WTC11 (cell line): ENCODE data around the gene LCE1E. TPM values are rescaled to one million over a fixed set of nuclear protein-coding genes. Genes with fewer than 3 reads are reported as not detected.

Experiments
- ATAC-seq: fragments of 200-7000 bp; cut with Tn5 transposase; 2 replicates; pipeline ENCODE4 v1.10.0; 2021; ENCODE audit warnings: mild to moderate bottlenecking, moderate library complexity
- CTCF ChIA-PET: fragments of 300-600 bp; sonication (Branson Sonifier 250); formaldehyde crosslinking; loops from one replicate; lab custom pipeline; 2021; ENCODE audit warnings: antibody characterized with exemption; lab: Charles Lee
- POLR2A ChIA-PET: fragments of 350-600 bp; sonication (Branson Sonifier 250); formaldehyde crosslinking; loops from one replicate; lab custom pipeline; 2021; ENCODE audit warnings: antibody characterized with exemption; lab: Charles Lee
- DNase-seq: peaks from one replicate; pipeline ENCODE4 v3.0.0; 2021; ENCODE audit warnings: low spot score
- H3K27ac Mint-ChIP-seq: 2 replicates; pipeline ENCODE4 v1.8.0; 2021; ENCODE audit warnings: mixed read lengths
- H3K27me3 Mint-ChIP-seq: 2 replicates; pipeline ENCODE4 v1.8.0; 2021; ENCODE audit warnings: low read depth, mild to moderate bottlenecking, moderate library complexity, mixed read lengths
- H3K36me3 Mint-ChIP-seq: 2 replicates; pipeline ENCODE4 v1.8.0; 2021; ENCODE audit warnings: mixed read lengths
- H3K4me1 Mint-ChIP-seq: 2 replicates; pipeline ENCODE4 v1.8.0; 2022; ENCODE audit warnings: mixed read lengths
- H3K4me3 Mint-ChIP-seq: 2 replicates; pipeline ENCODE4 v1.8.0; 2021; ENCODE audit warnings: mild to moderate bottlenecking, moderate library complexity, mixed read lengths
- H3K9me3 Mint-ChIP-seq: 2 replicates; pipeline ENCODE4 v1.8.0; 2021; ENCODE audit warnings: mixed read lengths
- AFF4 ChIP-seq: sonication (generic); formaldehyde crosslinking; IDR thresholded peaks from 2 replicates; pipeline ENCODE4 v1.8.1; 2023; ENCODE audit warnings: mild to moderate bottlenecking, missing genetic modification reagents, borderline replicate concordance
- CBFB ChIP-seq: sonication (generic); formaldehyde crosslinking; IDR thresholded peaks from 2 replicates; pipeline ENCODE4 v1.8.1; 2022; ENCODE audit warnings: mild to moderate bottlenecking, low read depth, missing genetic modification reagents
- CREM ChIP-seq: sonication (generic); formaldehyde crosslinking; IDR thresholded peaks from 2 replicates; pipeline ENCODE4 v1.8.1; 2022; ENCODE audit warnings: mild to moderate bottlenecking, missing genetic modification reagents, moderate library complexity
- E2F5 ChIP-seq: sonication (generic); formaldehyde crosslinking; IDR thresholded peaks from 2 replicates; pipeline ENCODE4 v1.8.1; 2022; ENCODE audit warnings: mild to moderate bottlenecking, moderate library complexity, missing genetic modification reagents
- ERG ChIP-seq: fragments of 250-450 bp; sonication (Bioruptor Pico); IDR thresholded peaks from 2 replicates; pipeline ENCODE4 v1.8.0; 2021; ENCODE audit warnings: mild to moderate bottlenecking
- GABPB1 ChIP-seq: sonication (generic); formaldehyde crosslinking; IDR thresholded peaks from 2 replicates; pipeline ENCODE4 v1.8.1; 2023; ENCODE audit warnings: mild to moderate bottlenecking, missing genetic modification reagents
- JAZF1 ChIP-seq: fragments of 250-450 bp; sonication (Bioruptor Pico); IDR thresholded peaks from 2 replicates; pipeline ENCODE4 v1.9.0; 2021; ENCODE audit warnings: moderate library complexity, mild to moderate bottlenecking, inconsistent platforms
- NFATC4 ChIP-seq: fragments of 250-450 bp; sonication (Bioruptor Pico); IDR thresholded peaks from 2 replicates; pipeline ENCODE4 v1.9.0; 2021; ENCODE audit warnings: mild to moderate bottlenecking
- NFE2L1 ChIP-seq: sonication (generic); formaldehyde crosslinking; IDR thresholded peaks from 2 replicates; pipeline ENCODE4 v1.8.1; 2023; ENCODE audit warnings: missing genetic modification reagents
- STAT6 ChIP-seq: sonication (generic); formaldehyde crosslinking; conservative IDR thresholded peaks from 2 replicates; pipeline ENCODE4 v1.8.1; 2023; ENCODE audit warnings: mild to moderate bottlenecking, low read depth, missing genetic modification reagents, moderate library complexity
- ZNF281 ChIP-seq: sonication (generic); formaldehyde crosslinking; IDR thresholded peaks from 2 replicates; pipeline ENCODE4 v1.8.0; 2023; ENCODE audit warnings: mild to moderate bottlenecking, missing genetic modification reagents
- total RNA-seq: library from RNA; stranded (reverse); gene quantifications from 3 replicates; pipeline ENCODE4 v1.2.3, GENCODE V29; 2021

The LCE1E gene
- total RNA-seq, 1 experiment from 2014 or later = not detected

GRCh38 chr1:152770411-152770810, 15.6 kb upstream of the LCE1E start (continued):
- TF ChIP-seq ZNF281 (CRISPR knock-in tag) (no peak), ERG (CRISPR knock-in tag) (no peak)

GRCh38 chr1:152774875-152775274, 11.2 kb upstream of the LCE1E start, which contains the start of gene LCE1F:
Gene LCE1F (plus strand): TSS chr1:152775140. CDS start chr1:152776372, 1,232 bp downstream.
- no peak within 1 kb of the TSS for H3K27ac Mint-ChIP-seq
- POLR2A ChIA-PET = no interaction called here
- peaks cover 70% of the 10 kb centered on the region for H3K36me3 Mint-ChIP-seq
- peaks cover 23% of the 10 kb centered on the region for H3K27me3 Mint-ChIP-seq
- no peak within 1 kb of the TSS for H3K4me3 Mint-ChIP-seq
- CTCF ChIA-PET = no interaction called here
- TF ChIP-seq GABPB1 = no peak
- TF ChIP-seq E2F5 = no peak
- no peak for TF ChIP-seq AFF4 (CRISPR knock-in tag)
- no peak for TF ChIP-seq CREM
- TF ChIP-seq JAZF1 = no peak
- no peak for TF ChIP-seq NFATC4 (CRISPR knock-in tag)
- TF ChIP-seq NFE2L1 (CRISPR knock-in tag) = no peak
- ATAC-seq = no peak
- H3K9me3 Mint-ChIP-seq = peaks cover 86% of the 10 kb centered on the region
- no peaks in the 10 kb centered on the region for H3K4me1 Mint-ChIP-seq
- DNase-seq = no peak

GRCh38 chr1:152776361-152776760, 9.7 kb upstream of the LCE1E start:
- DNase-seq (no peak), ATAC-seq (no peak)
- Mint-ChIP-seq H3K4me1 (no peaks in the 10 kb centered on the region), H3K9me3 (peaks cover 80% of the 10 kb centered on the region), H3K4me3 (no peak overlapping the region), H3K27me3 (peaks cover 25% of the 10 kb centered on the region), H3K27ac (no peak overlapping the region), H3K36me3 (peaks cover 64% of the 10 kb centered on the region)
- POLR2A ChIA-PET = no interaction called here
- CTCF ChIA-PET = no interaction called here
- TF ChIP-seq CBFB (CRISPR knock-in tag) (no peak), STAT6 (CRISPR knock-in tag) (no peak)
